Measurements from ENCODE around the gene SEMA4B. TPM values are rescaled to one million over a fixed set of nuclear protein-coding genes. Genes with fewer than 3 reads are reported as not detected.

The SEMA4B gene
- total RNA-seq, 2 experiments from 2014 or later: 5.8 to 7.5 TPM

GRCh38 chr15:90217671-90218394 is 16.7 kb downstream of the SEMA4B start:
- POLR2A ChIA-PET: no interaction called here
- CTCF ChIA-PET: interaction anchor here (1.1 kb wide), 1 partner anchor 112 kb away, joined by 3 read pairs; no protein-coding TSS in a partner anchor

- CTCF ChIA-PET: interaction anchor here (0.6 to 1.4 kb wide), 6 partner anchors 14 to 321 kb away, joined by 3 to 4 read pairs (median 3); no protein-coding TSS in a partner anchor
- POLR2A ChIA-PET: no interaction called here
These were observed 18.5 kb downstream of the SEMA4B start for GRCh38 chr15:90219421-90220141.

- CTCF ChIA-PET: interaction anchor here (0.7 to 1.6 kb wide), 7 partner anchors 9 to 80 kb away, joined by 3 to 10 read pairs (median 4); partner anchors contain the start of genes CIB1 and GDPGP1
- POLR2A ChIA-PET: interaction anchor here (0.8 kb wide), 1 partner anchor 10 kb away, joined by 3 read pairs; no protein-coding TSS in a partner anchor
These were observed 20.2 kb downstream of the SEMA4B start for GRCh38 chr15:90221246-90221900.

GRCh38 chr15:90222547-90222946 is 21.4 kb downstream of the SEMA4B start:
- ChIA-PET CTCF (interaction anchor here (1.3 kb wide), 1 partner anchor 11 kb away, joined by 3 read pairs; no protein-coding TSS in a partner anchor), POLR2A (no interaction called here)

GRCh38 chr15:90223441-90224165 is 22.5 kb downstream of the SEMA4B start:
- POLR2A ChIA-PET: interaction anchor here (0.6 kb wide), 1 partner anchor 29 kb away, joined by 6 read pairs; no protein-coding TSS in a partner anchor
- CTCF ChIA-PET: interaction anchor here (0.5 to 1.3 kb wide), 3 partner anchors 12 to 15 kb away, joined by 3 read pairs; no protein-coding TSS in a partner anchor

- CTCF ChIA-PET: no interaction called here
- POLR2A ChIA-PET: no interaction called here
These were observed 23.9 kb downstream of the SEMA4B start for GRCh38 chr15:90225047-90225446.

GRCh38 chr15:90225504-90226234 is 24.5 kb downstream of the SEMA4B start:
- POLR2A ChIA-PET: no interaction called here
- CTCF ChIA-PET: interaction anchor here (0.6 kb wide), 1 partner anchor 104 kb away, joined by 4 read pairs; no protein-coding TSS in a partner anchor

- ChIA-PET POLR2A (no interaction called here), CTCF (interaction anchor here (0.6 kb wide), 1 partner anchor 12 kb away, joined by 3 read pairs; no protein-coding TSS in a partner anchor)
These were observed 26.2 kb downstream of the SEMA4B start for GRCh38 chr15:90227336-90227735.

GRCh38 chr15:90227816-90228772 is 27.0 kb downstream of the SEMA4B start:
- ChIA-PET POLR2A (no interaction called here), CTCF (no interaction called here)

GRCh38 chr15:90228960-90229359 is 27.8 kb downstream of the SEMA4B start:
- CTCF ChIA-PET: no interaction called here
- POLR2A ChIA-PET: no interaction called here

- CTCF ChIA-PET: interaction anchor here (0.5 to 2.3 kb wide), 3 partner anchors 9 to 48 kb away, joined by 3 to 10 read pairs (median 5); no protein-coding TSS in a partner anchor
- POLR2A ChIA-PET: interaction anchor here (1.0 kb wide), 1 partner anchor 19 kb away, joined by 4 read pairs; the partner anchor contains the start of gene TTLL13
These were observed 29.0 kb downstream of the SEMA4B start for GRCh38 chr15:90230071-90230494.

- ChIA-PET POLR2A (interaction anchor here (0.9 to 3.0 kb wide), 4 partner anchors 19 to 128 kb away, joined by 3 to 10 read pairs (median 4); partner anchors contain the start of genes IDH2, NGRN, SEMA4B and TTLL13), CTCF (interaction anchor here (0.5 to 2.3 kb wide), 4 partner anchors 9 to 47 kb away, joined by 3 to 10 read pairs (median 4); partner anchors contain the start of gene SEMA4B)
These were observed 29.5 kb downstream of the SEMA4B start for GRCh38 chr15:90230610-90231009.

- ChIA-PET POLR2A (interaction anchor here (0.7 to 3.0 kb wide), 8 partner anchors 10 to 711 kb away, joined by 3 to 13 read pairs (median 3); partner anchors contain the start of genes IDH2, NGRN, SEMA4B and TTLL13), CTCF (interaction anchor here (0.8 to 2.3 kb wide), 3 partner anchors 10 to 129 kb away, joined by 4 to 10 read pairs (median 4); partner anchors contain the start of genes IDH2 and SEMA4B)
These were observed 30.2 kb downstream of the SEMA4B start for GRCh38 chr15:90231028-90232017.

- ChIA-PET POLR2A (interaction anchor here (0.6 to 3.0 kb wide), 8 partner anchors 11 to 134 kb away, joined by 3 to 13 read pairs (median 4); partner anchors contain the start of genes IDH2, NGRN, SEMA4B and TTLL13), CTCF (interaction anchor here (1.1 to 2.4 kb wide), 4 partner anchors 11 to 61 kb away, joined by 4 to 9 read pairs (median 6); partner anchors contain the start of gene SEMA4B)
These were observed 31.1 kb downstream of the SEMA4B start for GRCh38 chr15:90232196-90232595.

- POLR2A ChIA-PET: interaction anchor here (0.6 to 3.0 kb wide), 10 partner anchors 9 to 298 kb away, joined by 3 to 13 read pairs (median 4); partner anchors contain the start of genes IDH2, NGRN, SEMA4B and TTLL13
- CTCF ChIA-PET: interaction anchor here (1.1 to 2.4 kb wide), 6 partner anchors 12 to 133 kb away, joined by 3 to 9 read pairs (median 4); partner anchors contain the start of gene SEMA4B
These were observed 31.8 kb downstream of the SEMA4B start for GRCh38 chr15:90232941-90233386.

All from activated CD8-positive, alpha-beta memory T cell treated with anti-CD3 and anti-CD28 coated beads for 36 hours (primary cell).